Bronchial epithelial cell (primary cell): ENCODE measurements around the gene ARSI. TPM values are rescaled to one million over a fixed set of nuclear protein-coding genes. Genes with fewer than 3 reads are reported as not detected.

ENCODE experiments used
- DNase-seq: peaks from one replicate; pipeline ENCODE4 v3.0.0-alpha.2; 2010; ENCODE audit warnings: low read depth
- FAIRE-seq: peaks from 2 replicates; lab custom pipeline; 2011; peaks lifted over from hg19 to GRCh38; lab: Jason Lieb, UNC
- H3K27me3 ChIP-seq: 2 replicates; pipeline ENCODE4 v1.5.1; 2011; ENCODE audit warnings: low read length; ENCODE audit not compliant: control insufficient read depth, insufficient read depth
- H3K36me3 ChIP-seq: 2 replicates; pipeline ENCODE4 v1.5.1; 2011; ENCODE audit warnings: low read length; ENCODE audit not compliant: control insufficient read depth, insufficient read depth
- H3K4me3 ChIP-seq: 2 replicates; pipeline ENCODE4 v1.5.1; 2011; ENCODE audit warnings: mild to moderate bottlenecking, low read depth, low read length, control low read depth
- CTCF ChIP-seq: IDR thresholded peaks from 2 replicates; pipeline ENCODE4 v1.5.1; 2011; ENCODE audit warnings: mild to moderate bottlenecking, moderate library complexity, low read length, control low read depth, inconsistent platforms; ENCODE audit not compliant: insufficient read depth, severe bottlenecking
- total RNA-seq: library from RNA; depleted of rRNA; stranded (reverse); fragments of >200 nt; gene quantifications from 2 replicates; pipeline ENCODE4 v1.2.1, GENCODE V29; 2014

Gene ARSI
- total RNA-seq, 1 donor from 2014 or later, result 5.8 TPM

GRCh38 chr5:150247726-150248125, 55.0 kb downstream of the ARSI start:
- FAIRE-seq, result no peak

GRCh38 chr5:150246835-150247234, 55.9 kb downstream of the ARSI start:
- TF ChIP-seq CTCF, result no peak
- Histone ChIP-seq H3K4me3 (no peak overlapping the region), H3K36me3 (no peaks in the 10 kb centered on the region), H3K27me3 (peaks cover 4% of the 10 kb centered on the region)
- FAIRE-seq (no peak), DNase-seq (no peak)

More at GRCh38 chr5:150247726-150248125, 55.0 kb downstream of the ARSI start:
- no peaks in the 10 kb centered on the region for H3K36me3 ChIP-seq
- H3K27me3 ChIP-seq, result peaks cover 7% of the 10 kb centered on the region
- H3K4me3 ChIP-seq, result no peak overlapping the region
- no peak for TF ChIP-seq CTCF
- no peak for DNase-seq

DNA sequence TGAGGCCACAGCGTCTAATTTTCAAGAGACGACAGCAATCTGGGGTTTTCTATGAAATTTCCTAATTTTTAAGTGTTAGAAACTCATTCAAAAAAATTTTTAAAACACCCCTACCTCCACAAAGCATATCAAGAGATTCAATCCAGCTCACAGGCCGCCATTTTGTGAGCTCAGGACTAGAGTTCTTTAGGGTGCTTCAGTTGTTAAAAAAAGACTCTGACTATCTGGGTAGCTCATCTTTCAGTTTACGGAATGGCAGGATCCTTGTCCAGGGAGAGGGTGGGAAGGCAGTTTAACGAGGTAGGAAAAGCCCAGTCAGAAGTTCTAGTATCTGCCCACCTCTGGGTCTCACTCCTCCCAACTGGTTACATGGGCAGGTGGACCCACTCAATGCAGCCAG, 56.3 kb downstream of the ARSI start:
- TF ChIP-seq CTCF, result no peak
- DNase-seq (no peak), FAIRE-seq (no peak)
- H3K27me3 ChIP-seq, result peaks cover 4% of the 10 kb centered on the region
- H3K36me3 ChIP-seq, result no peaks in the 10 kb centered on the region
- no peak overlapping the region for H3K4me3 ChIP-seq

Other genes with a start within 250 kb of the ARSI start
- gene CSF1R, start 216.4 kb downstream of the ARSI start, total RNA-seq, result not detected in 2 replicates
- 0.26 and 1.6 TPM in 2 replicates for gene PDGFRB, start 147.1 kb downstream of the ARSI start, total RNA-seq
- gene CDX1, start 136.1 kb downstream of the ARSI start, total RNA-seq, result not detected in 2 replicates
- not detected in 2 replicates for gene SLC6A7, start 112.8 kb downstream of the ARSI start, total RNA-seq
- under 0.01 TPM in 1 of 2 replicates, not detected in the other for gene CAMK2A, start 13.1 kb downstream of the ARSI start, total RNA-seq
- 8.4 and 9.0 TPM in 2 replicates for gene TCOF1, start 54.8 kb upstream of the ARSI start, total RNA-seq
- gene CD74, start 110.0 kb upstream of the ARSI start, total RNA-seq, result 1.1 and 3.8 TPM in 2 replicates
- 5,672 and 8,789 TPM in 2 replicates for gene RPS14, start 146.8 kb upstream of the ARSI start, total RNA-seq
- 17.1 and 33.3 TPM in 2 replicates for gene NDST1, start 205.2 kb upstream of the ARSI start, total RNA-seq